Suprapubic skin (tissue), 4 donors: Measurements from ENCODE around the gene INIP. TPM values are rescaled to one million over a fixed set of nuclear protein-coding genes. Genes with fewer than 3 reads are reported as not detected.

ENCODE experiments used
- DNase-seq, 2 donors: peaks; one replicate each; pipeline ENCODE4 v3.0.0-alpha.2; 2019; ENCODE audit warnings: low spot score in 2 of 2
- H3K27ac ChIP-seq: fragments of 200-600 bp; sonication (generic); one replicate; pipeline ENCODE4 v1.5.1; 2019
- H3K27me3 ChIP-seq: fragments of 200-600 bp; sonication (generic); one replicate; pipeline ENCODE4 v1.5.1; 2019
- H3K36me3 ChIP-seq: fragments of 200-600 bp; sonication (generic); one replicate; pipeline ENCODE4 v1.5.1; 2019
- H3K4me1 ChIP-seq: fragments of 200-600 bp; sonication (generic); one replicate; pipeline ENCODE4 v1.5.1; 2019
- H3K4me3 ChIP-seq: fragments of 200-600 bp; sonication (generic); one replicate; pipeline ENCODE4 v1.5.1; 2019; ENCODE audit warnings: mild to moderate bottlenecking
- H3K9me3 ChIP-seq: fragments of 200-600 bp; sonication (generic); one replicate; pipeline ENCODE4 v1.5.1; 2019
- EP300 ChIP-seq: sonication (generic); formaldehyde crosslinking; IDR thresholded peaks from one replicate; pipeline ENCODE4 v1.6.1; 2017; ENCODE audit warnings: antibody characterized with exemption
- POLR2A ChIP-seq, 2 donors: fragments of 450-650 bp; IDR thresholded peaks; one replicate each; pipeline ENCODE4 v1.6.1; 2017; ENCODE audit warnings: antibody characterized with exemption in 2 of 2, mild to moderate bottlenecking in 2 of 2, moderate library complexity in 2 of 2
- POLR2AphosphoS5 ChIP-seq, 3 donors: sonication (generic); formaldehyde crosslinking; IDR thresholded peaks; one replicate each; pipeline ENCODE4 v1.6.1; 2017; ENCODE audit warnings: antibody characterized with exemption in 3 of 3
- WGBS: methylation state at CpG from one replicate; pipeline ENCODE4 v1.1.5; 2018; 5-methylcytosine and 5-hydroxymethylcytosine counted together
- total RNA-seq, 4 donors: library from RNA; depleted of rRNA; stranded (reverse); fragments of >200 nt; gene quantifications; one replicate each; pipeline ENCODE4 v1.1.0, GENCODE V29; 2016
- TF ChIP-seq, protein P1 (sequence below), 2 donors: fragments of 200-600 bp in 1 of 2; fragments of 450-650 bp in 1 of 2; sonication (generic) in 1 of 2; IDR thresholded peaks; one replicate each; pipeline ENCODE4 v1.5.1; 2016 to 2019; ENCODE audit warnings: antibody characterized with exemption in 2 of 2, mild to moderate bottlenecking in 1 of 2, moderate library complexity in 1 of 2

The INIP gene
- total RNA-seq, 4 donors from 2014 or later, result 9.0 to 14.9 (median 14.2) TPM

DNA sequence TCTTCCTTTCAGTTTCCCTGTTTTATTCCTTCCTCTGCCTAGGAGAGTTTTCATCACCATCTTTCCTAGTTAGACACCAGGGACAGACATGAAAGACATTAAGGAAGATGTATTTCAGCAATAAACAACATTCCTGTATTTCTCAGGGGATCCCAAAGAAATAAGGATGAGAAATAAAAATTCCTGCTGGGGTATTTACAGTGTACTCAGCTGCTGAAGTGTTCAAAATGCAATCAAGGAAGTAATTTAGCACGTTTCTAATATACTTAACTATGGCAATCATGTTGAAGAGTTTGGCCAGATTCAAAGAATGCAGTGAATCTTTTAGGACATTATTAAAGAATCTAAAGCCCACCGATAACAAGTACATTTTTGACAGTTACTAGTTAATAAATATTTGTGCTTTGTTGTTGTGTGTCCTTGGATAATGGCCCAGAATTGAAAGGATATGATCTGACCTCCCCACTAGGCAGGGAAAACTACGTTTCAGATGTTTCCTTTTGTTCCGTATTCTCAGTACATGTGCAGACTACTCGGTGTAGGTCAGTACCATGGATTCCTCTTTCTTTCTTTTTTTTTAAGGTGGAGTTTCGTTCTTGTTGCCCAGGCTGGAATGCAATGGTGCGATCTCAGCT, 46.8 kb downstream of the INIP start:
- no peaks in the 10 kb centered on the region for H3K4me1 ChIP-seq
- TF ChIP-seq POLR2A (IDR thresholded peaks at IDR 0.05), result no peak
- TF ChIP-seq, protein P1, sequence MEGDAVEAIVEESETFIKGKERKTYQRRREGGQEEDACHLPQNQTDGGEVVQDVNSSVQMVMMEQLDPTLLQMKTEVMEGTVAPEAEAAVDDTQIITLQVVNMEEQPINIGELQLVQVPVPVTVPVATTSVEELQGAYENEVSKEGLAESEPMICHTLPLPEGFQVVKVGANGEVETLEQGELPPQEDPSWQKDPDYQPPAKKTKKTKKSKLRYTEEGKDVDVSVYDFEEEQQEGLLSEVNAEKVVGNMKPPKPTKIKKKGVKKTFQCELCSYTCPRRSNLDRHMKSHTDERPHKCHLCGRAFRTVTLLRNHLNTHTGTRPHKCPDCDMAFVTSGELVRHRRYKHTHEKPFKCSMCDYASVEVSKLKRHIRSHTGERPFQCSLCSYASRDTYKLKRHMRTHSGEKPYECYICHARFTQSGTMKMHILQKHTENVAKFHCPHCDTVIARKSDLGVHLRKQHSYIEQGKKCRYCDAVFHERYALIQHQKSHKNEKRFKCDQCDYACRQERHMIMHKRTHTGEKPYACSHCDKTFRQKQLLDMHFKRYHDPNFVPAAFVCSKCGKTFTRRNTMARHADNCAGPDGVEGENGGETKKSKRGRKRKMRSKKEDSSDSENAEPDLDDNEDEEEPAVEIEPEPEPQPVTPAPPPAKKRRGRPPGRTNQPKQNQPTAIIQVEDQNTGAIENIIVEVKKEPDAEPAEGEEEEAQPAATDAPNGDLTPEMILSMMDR (IDR thresholded peaks at IDR 0.05), result no peak
- TF ChIP-seq POLR2AphosphoS5 (IDR thresholded peaks at IDR 0.05), result no peak
- no peak for TF ChIP-seq EP300
- DNase-seq, result no peak
- H3K27me3 ChIP-seq, result no peaks in the 10 kb centered on the region
- H3K4me3 ChIP-seq, result no peak overlapping the region
- no peaks in the 10 kb centered on the region for H3K36me3 ChIP-seq
- H3K9me3 ChIP-seq, result no peaks in the 10 kb centered on the region
- H3K27ac ChIP-seq, result no peak overlapping the region
- 66% methylated on average over 7 of the region's 7 CpGs for WGBS

- H3K27ac ChIP-seq, result no peak overlapping the region
- TF ChIP-seq POLR2A (IDR thresholded peaks at IDR 0.05), result no peak
- no peak for TF ChIP-seq EP300
- TF ChIP-seq, protein P1 (IDR thresholded peaks at IDR 0.05), result no peak
- TF ChIP-seq POLR2AphosphoS5 (IDR thresholded peaks at IDR 0.05), result no peak
- WGBS, result 74% methylated on average over 2 of the region's 2 CpGs
- H3K9me3 ChIP-seq, result no peaks in the 10 kb centered on the region
- no peaks in the 10 kb centered on the region for H3K27me3 ChIP-seq
- no peaks in the 10 kb centered on the region for H3K36me3 ChIP-seq
- H3K4me3 ChIP-seq, result no peak overlapping the region
- DNase-seq, result no peak
- no peaks in the 10 kb centered on the region for H3K4me1 ChIP-seq
Measured at GRCh38 chr9:112669326-112669725, 48.6 kb downstream of the INIP start.

DNA sequence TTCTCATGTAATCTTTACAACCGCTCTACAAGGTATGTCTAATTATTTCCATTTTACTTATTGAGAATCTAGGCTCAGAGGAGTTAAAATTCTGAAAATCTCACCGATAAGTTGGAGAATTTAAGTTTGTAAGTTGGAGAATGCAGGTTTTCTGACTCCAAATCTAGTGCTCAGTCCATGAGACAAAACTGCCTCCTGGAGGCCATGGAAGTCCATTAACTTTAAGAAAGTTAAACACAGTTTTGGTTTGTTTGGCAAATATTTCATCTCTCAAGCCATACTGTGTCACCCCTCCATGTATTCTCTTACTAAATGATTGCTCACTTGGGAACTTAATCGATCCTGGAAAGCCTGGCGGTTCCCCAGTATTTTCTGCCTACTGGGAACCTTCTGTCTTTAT, 52.6 kb downstream of the INIP start:
- DNase-seq, result no peak
- TF ChIP-seq, protein P1 (IDR thresholded peaks at IDR 0.05), result no peak
- no peak for TF ChIP-seq POLR2AphosphoS5 (IDR thresholded peaks at IDR 0.05)
- no peak for TF ChIP-seq POLR2A (IDR thresholded peaks at IDR 0.05)
- no peak for TF ChIP-seq EP300
- WGBS, result 72% methylated on average over 4 of the region's 4 CpGs

DNA sequence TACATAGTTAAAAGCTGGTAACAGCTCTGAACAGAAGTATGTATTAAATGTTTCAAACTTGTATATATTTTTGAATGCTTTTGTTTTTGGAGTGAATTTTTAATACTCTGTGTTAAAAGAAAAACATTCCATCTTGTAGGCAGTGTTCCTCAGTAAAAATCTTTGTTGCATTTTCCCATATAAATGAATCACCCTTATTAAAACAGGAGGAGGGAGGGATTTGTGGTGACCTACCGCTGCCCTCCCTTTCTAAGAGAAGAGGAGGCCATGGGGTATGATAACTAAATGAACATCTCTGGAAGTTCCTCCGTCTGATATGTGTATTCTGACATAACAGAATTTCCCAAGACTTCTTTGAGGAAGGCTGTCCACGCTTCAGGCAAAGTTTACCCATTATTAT, 53.4 kb downstream of the INIP start:
- DNase-seq, result no peak
- 93% methylated on average over 3 of the region's 3 CpGs for WGBS
- no peak overlapping the region for H3K4me3 ChIP-seq
- no peaks in the 10 kb centered on the region for H3K9me3 ChIP-seq
- H3K4me1 ChIP-seq, result no peaks in the 10 kb centered on the region
- H3K27ac ChIP-seq, result no peak overlapping the region
- TF ChIP-seq EP300 (no peak), POLR2A (IDR thresholded peaks at IDR 0.05) (no peak), POLR2AphosphoS5 (IDR thresholded peaks at IDR 0.05) (no peak)
- TF ChIP-seq, protein P1 (IDR thresholded peaks at IDR 0.05), result no peak
- H3K36me3 ChIP-seq, result no peaks in the 10 kb centered on the region
- no peaks in the 10 kb centered on the region for H3K27me3 ChIP-seq

More for the DNA sequence above, 52.6 kb downstream of the INIP start:
- H3K36me3 ChIP-seq, result no peaks in the 10 kb centered on the region
- H3K9me3 ChIP-seq, result no peaks in the 10 kb centered on the region
- H3K27me3 ChIP-seq, result no peaks in the 10 kb centered on the region
- H3K27ac ChIP-seq, result no peak overlapping the region
- no peaks in the 10 kb centered on the region for H3K4me1 ChIP-seq
- no peak overlapping the region for H3K4me3 ChIP-seq

DNA sequence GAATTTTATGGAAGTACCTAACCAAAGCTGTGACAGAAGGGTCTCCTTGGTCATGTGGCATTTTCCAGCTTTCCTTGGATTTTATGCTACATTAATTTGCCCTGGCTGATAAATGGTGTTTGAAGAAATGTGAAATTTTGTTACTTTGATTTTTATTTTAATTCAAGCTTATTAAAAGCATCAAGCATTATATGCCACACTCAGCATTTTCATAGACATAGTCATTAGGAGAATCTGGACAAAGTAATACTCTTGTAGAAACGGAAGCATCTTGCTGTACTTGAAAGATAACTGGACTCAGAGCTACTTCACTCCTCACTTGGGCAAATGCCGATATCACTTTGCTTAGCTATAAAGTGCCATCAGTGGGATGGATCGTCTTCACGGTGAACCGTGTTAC, 54.2 kb downstream of the INIP start:
- Histone ChIP-seq H3K27ac (no peak overlapping the region), H3K4me1 (no peaks in the 10 kb centered on the region), H3K4me3 (no peak overlapping the region), H3K36me3 (peaks cover 4% of the 10 kb centered on the region), H3K9me3 (no peaks in the 10 kb centered on the region), H3K27me3 (no peaks in the 10 kb centered on the region)
- WGBS, result 88% methylated on average over 5 of the region's 5 CpGs
- TF ChIP-seq POLR2AphosphoS5 (IDR thresholded peaks at IDR 0.05), result no peak
- TF ChIP-seq, protein P1 (IDR thresholded peaks at IDR 0.05), result no peak
- no peak for DNase-seq
